Measurements from ENCODE around the gene SRRD. TPM values are rescaled to one million over a fixed set of nuclear protein-coding genes. Genes with fewer than 3 reads are reported as not detected.
"Not testable (repeated sequence)": the region's sequence is repeated elsewhere in the genome, so short reads cannot be mapped to it uniquely, and the experiment has no call there.

Gene SRRD, protein sequence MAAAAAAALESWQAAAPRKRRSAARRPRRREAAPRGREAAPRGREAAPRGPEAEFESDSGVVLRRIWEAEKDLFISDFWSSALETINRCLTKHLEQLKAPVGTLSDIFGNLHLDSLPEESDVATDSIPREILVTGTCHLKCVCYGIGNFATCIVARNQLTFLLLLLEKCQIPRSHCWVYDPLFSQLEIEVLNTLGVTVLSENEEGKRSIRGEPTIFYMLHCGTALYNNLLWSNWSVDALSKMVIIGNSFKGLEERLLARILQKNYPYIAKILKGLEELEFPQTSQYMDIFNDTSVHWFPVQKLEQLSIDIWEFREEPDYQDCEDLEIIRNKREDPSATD
- 19.2 and 24.1 TPM in 2 replicates for total RNA-seq (2014; rRNA removed; shearing (Covaris generic))

DNA sequence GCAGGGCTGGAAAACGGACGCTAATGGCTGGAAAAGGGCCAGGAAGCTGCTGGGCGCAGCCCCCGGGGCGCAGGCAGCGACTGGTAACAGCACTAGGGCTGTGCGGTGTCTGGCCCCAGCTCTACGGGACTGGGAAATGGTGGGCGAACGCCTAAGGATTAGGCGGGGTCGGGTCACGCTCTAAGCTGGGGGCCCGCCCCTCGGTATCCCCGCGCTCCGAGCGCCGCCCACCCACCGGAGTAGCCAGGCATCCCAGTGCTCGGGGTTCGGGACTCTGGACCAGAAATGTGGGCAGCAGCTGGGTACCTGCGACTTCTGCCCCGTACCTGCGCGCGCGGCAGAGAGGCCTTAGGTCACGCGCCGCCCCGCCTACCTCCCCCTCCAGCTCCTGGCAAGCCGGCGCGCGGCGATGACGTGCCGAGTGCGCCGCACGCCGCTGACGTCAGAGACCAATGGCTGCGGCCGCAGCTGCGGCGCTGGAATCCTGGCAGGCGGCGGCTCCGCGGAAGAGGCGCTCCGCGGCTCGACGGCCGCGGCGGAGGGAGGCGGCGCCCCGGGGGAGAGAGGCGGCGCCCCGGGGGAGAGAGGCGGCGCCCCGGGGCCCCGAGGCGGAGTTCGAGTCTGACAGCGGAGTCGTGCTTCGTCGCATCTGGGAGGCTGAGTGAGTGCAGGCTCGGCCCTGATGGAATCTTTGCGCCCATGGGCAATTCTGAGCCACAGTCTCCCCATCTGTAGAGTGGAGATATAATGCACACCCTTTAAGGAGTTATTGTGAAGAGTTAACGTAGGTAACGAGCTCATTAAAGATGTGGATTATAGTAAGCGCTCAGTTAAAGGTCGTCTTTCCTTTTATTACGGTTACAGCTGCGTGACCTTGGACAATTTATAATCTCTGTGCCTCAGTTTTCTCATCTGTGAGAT lies at the start of gene SRRD, which contains the start of gene HPS4:
TSS of gene SRRD (plus strand) at position 439 of the 921 bp plus-strand sequence. CDS start at position 453, 14 bp downstream.
TSS of gene HPS4 (minus strand) at position 345 of the 921 bp plus-strand sequence. CDS start 2,021 bp downstream, outside the sequence.
- DNase-seq (ENCODE audit: low spot score), result peak; percentile 56

DNA sequence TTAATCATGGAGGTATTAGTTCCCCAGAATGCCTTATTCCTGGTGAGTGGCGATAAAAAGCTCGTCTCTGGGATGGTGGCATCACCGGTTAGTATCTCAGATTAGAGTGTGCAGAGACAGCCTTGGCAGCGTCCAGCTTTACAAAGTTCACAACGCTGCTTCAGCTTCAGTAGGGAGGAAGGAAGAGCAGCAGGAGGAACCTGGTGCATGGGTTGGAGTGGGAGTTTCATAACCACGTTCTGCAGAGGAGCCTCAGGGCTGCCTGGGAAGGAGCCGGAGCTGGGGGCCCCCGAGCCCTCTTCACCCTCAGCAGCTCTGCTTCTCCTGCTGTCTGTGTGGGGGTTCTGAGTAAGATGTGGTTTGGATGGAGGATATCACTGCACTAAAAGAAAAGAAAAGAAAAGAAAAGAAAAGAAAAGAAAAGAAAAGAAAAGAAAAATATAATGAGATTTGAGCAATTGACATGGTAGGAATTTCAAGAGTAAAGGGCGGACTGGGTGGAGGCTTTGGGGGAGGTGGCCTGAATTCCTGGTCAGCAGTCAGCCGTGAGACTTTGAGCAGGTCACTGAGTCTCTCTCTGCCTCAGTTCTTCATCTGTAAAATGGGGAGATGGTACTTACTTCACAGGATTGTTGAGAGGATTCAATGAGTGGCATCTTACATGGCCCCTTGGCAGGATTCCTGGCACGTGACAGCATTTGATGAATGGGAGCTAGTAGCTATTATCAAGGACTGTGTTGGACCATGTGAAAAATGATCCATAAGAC lies 48.2 kb upstream of the SRRD start:
- no peak for DNase-seq (ENCODE audit: low spot score)

DNA sequence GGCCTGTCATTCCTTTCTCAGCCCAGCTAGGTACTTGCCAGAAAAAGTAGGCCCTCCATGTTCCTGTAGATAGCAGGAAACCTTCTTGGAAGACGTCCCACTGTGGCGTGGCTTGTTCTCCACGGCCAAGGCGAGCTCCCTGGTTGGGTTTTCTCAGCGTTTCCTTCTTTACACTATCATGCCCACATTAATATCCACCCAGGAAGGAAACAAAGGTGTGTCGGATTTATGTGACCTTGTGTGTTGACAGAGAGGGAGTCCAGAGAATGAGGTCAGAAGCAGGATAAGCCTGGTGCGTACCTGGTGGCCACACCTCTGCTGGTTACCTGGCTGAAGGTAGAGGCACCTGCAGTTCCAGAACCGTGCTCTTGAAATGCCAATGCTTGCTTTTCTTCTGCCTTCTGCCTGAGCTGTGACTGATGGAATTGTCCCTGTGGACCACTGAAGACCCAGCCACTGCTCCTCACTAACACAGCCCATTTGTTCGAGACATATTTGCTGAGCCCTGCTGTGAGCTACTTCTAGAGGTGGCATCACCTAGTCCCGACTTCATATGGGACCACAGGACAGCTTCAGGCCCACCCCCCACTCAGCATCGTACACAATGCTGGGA lies 46.7 kb upstream of the SRRD start:
- no peak for DNase-seq (ENCODE audit: low spot score)

DNA sequence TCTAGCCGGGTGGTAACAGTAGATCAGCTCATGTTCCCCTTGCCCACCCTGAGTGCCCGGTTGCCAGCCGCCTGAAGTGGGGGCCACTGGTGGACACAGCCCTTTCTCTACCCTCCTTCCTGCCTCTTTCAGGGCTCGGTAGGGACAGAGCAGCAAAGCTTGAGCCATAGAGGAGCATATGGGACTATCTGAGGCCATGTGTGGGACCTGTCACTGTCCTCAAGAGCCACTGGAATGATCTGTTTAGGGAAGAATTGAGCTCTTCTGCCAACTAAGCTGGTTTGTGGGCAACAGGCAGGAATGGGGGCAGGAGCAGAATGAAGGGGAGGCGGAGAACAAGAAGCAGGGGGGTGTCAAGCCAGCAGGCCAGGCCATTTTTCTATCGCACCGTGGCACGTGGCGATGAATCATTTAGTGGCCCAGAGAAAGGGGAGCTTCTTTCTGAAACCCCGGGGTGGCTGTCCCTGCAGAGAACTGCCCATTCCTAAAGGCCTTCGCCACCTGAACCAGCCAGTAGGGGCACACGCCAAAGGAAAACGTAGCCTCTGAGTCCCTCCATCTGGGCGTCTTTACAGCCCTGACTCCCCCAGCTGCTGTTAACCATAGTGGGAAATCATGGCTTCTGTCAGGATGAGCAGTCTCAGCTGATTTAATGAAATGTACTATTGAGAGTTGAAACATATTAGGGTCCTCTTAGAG lies 45.8 kb upstream of the SRRD start:
- no peak for DNase-seq (ENCODE audit: low spot score)

DNA sequence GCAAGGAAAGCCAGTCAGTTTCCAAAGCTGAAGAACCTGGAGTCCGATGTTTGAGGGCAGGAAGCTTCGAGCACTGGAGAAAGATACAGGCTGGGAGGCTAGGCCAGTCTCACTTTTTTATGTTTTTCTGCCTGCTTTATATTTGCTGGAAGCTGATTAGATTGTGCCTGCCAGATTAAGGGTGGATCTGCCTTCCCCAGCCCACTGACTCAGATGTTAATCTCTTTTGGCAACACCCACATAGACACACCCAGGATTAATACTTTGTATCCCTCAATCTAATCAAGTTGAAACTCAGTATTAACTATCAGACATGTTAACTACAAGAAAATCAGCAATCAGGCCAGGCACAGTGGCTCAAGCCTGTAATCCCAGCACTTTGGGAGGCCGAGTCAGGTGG lies 44.9 kb upstream of the SRRD start:
- DNase-seq (ENCODE audit: low spot score), result not testable (repeated sequence)

DNA sequence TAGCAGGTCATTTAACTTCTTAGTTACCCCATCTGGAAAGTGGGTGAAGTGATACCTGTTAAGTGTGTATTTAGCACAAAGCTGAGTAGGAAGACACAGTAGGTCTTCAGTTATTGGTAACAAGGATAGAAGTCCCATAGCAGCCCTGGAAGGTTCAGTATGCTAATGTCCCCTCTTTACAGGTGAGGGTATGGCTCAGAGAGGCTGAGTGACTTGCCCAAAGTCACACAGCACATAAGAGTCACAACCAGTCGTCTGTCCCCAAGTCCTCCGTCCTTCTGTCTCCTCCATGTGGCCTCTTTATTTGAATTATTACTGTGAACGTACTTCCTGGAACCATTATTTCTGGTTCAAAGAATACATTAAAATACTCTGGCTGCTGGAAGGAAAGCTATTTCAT lies 44.1 kb upstream of the SRRD start:
- no peak for DNase-seq (ENCODE audit: low spot score)

DNA sequence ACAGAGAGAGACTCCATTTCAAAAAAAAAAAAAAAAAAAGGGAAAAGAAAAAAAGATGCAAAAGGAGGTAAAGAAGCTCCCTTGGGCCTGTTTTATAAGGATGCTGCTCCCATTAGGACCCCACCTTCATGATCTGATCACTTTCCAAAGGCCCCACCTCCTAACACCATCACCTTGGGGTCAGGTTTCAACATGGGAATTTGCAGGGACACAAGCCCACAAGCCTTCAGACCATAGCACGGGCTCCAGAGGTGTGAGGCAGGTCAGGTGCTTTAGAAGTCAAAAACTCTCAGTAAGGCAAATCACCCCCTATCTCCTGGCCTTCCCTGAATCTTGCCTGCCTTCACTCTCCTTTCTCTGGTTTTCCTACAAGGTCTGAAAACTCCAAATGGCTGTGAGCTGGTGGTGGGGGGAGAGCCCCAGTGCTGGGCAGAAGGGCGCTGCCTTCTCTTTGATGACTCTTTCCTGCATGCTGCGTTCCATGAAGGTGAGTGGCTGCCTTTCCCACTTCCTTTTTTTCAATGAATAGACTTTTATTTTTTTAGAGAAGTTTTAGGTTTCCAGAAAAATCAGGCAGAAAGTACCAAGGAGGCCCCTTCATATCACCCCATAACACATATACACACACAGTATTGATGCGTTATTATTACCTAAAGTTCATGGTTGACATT lies 41.5 kb upstream of the SRRD start:
- DNase-seq (ENCODE audit: low spot score), result no peak

DNA sequence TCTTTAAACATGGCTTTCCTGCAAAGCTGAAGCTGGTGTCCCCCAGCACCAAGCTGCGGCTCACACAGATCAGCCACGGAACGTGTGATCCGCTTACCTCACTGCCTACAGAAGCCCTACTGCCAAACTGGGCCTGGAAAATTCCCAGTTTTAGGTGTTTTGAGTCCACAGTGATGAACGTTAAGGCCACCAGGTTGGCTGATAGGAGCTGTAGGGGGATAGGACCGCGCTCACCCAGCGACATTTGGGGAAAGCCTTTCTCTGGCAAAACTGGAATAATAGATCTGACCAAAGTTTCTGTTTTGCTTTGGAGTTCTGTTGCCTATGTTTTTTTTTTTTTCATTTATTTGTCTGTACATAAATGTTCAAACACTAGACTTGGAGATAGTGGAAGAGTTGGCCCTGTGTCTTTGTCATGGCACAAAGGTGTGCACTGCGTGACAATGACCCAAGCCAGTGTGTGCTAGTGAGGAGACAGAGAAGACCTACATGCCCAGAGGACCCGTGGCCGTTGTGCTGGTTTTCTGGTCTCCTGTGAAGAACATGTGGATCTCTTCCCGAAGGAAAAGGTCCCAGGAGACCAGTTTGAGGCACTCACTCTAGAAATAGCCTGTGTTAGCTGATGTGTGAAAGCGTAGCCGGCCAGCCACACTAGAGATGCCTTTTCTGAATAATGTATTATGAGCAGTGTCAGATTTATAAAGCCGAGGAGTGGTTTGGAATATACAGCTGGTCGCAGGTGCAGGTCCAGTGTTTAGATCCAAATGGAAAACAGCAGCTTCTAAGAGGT lies 39.6 kb upstream of the SRRD start:
- DNase-seq (ENCODE audit: low spot score), result no peak

DNA sequence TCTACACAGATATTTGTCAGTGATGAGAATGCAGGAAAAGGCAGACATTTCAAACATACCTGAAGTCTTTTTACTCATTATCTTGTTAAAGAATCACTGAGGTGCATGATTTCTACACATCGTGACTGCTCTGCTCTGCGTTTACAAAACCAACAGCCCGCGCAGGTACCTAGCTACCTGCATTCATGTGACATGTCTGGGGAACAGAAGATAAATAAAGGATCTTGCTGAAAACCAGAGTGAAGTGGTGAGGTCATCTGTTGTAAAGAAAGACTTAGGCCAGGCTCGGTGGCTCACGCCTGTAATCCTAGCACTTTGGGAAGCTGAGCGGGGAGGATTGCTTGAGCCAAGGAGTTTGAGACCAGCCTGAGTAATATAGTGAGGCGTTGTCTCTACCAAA lies 38.9 kb upstream of the SRRD start:
- DNase-seq (ENCODE audit: low spot score), result no peak

DNA sequence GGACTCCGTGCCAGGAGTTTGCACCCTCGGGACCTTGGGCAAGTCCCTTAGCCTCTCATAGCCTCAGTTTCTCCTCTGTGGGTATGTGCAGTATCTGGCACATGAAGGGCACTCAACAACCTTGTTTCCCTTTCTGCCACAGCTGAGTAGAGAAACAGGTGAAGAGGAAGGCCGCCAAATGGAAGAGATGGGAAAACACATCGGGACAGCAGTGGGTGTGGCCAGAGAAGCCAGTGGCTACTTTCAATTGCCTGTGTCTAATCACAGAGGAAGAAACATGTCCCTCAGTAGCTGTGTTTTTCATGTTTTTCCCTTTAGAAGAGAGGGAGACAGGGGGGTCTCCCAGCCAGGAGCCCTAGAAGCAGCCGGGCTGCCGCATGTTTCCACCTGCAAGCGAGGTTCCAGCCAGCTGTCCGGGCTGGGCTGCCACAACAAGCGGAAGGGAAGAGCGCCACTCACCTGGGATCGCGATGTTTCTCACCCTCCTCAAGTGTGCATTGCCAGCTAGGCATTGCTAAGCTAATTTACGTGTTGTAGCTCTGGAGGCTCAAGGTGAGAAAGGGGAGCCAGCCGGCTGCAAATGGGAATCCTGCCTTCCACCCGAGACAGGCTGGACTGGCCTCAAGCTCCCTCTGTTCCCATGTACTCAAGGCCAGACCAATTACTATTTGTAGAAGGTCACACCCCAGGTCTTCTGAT lies 38.0 kb upstream of the SRRD start:
- no peak for DNase-seq (ENCODE audit: low spot score)

DNA sequence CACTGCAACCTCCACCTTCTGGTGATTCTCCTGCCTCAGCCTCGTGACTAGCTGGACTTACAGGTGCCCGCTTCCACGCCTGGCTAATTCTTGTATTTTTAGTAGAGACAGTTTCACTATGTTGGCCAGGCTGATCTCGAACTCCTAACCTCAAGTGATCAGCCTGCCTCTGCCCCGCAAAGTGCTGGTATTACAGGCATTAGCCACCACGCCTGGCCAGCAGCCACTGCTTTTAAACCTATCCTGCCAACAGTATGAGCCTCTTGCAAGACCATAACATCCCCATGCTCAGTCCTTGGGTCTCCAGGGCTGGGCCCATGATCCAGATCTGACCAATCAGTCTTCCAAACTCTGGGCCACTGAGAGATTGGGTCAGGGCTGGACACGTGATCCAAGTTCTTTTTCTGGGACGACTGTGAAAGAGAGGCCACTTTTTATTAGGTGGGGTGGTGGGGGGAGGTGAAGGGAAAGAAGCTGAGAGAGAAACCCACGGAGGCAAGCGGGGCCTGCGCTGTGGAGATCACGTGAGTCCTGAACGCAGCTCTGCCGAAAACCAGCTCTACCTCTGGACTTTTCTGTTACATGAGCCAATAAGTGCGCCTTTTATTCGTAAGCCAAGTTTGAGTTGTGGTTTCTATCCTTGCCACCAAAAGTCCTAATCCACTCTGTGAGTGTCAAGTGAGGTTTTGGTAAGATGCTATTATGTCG lies 36.7 kb upstream of the SRRD start:
- no peak for DNase-seq (ENCODE audit: low spot score)

DNA sequence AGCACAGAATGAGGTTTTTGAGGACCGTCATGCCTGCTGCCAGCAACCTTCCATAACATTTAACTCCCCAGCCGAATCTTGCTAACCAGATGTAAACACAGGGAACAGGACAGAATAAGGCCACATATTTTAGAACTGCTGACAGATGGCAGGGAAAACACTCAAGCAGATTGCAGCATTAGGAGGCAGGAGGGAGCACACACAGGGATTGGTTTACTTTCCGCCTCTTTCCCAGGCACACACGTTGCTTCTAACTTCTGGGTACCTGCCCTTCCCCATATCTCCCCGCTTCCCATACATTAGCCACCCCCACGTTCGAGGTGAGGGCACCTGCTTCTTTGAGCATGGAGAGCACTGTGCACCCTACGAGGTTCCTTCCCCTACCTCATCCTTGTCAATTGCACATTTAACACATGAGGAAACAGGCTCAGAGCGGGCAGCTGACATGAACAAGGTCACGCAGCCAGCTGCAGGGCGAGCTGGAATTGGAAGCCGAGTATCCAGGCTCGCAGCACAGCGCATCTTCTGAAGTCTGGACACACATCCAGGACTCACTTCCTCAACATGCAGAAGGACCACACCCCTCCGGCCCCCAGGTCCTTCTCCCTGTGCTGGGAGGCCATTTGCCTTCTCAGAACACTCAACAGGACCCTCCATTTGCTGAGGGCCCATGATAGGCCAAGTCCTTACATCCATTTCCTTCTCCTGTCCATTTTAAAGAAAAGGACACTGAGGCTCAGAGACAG lies 35.9 kb upstream of the SRRD start:
- no peak for DNase-seq (ENCODE audit: low spot score)

DNA sequence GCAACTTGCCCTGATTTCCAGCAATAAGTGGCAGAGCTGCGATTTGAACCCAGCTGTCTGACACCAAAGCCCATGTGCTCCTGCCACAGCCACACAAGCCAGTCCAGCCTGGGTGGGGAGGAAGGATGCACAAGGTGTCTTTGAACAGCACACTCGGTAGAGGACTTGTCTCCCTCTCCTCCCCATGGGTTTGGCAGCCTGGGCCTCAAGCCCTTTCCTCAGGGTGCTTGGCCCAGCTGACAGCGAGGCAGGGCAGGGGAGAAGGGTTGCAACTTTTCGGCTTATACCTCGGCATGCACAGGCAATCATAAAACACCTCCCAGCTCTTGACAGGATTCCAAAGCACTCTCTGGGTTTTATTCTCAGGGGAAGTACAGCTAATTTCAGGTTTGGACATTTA lies 35.3 kb upstream of the SRRD start:
- DNase-seq (ENCODE audit: low spot score), result no peak

DNA sequence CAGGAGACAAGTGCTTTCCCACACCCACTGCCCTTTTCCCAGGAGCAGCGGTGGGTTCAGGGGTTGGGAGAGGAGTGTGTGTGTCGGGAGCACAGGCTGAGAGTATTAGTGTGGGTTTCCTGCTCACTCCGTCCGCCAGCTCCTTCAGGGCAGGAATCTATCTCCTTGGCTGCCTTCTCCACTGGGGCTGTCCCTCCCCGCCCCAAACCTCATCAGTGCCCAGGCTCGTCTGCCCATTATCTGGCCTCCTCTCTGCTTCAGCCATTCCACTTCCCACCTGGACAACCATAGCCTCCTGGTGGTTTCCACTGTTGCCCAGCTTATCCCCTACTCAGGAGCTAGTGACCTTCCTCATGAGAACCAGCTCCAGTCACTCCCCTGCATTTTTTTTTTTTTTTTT lies 34.7 kb upstream of the SRRD start:
- DNase-seq (ENCODE audit: low spot score), result no peak

DNA sequence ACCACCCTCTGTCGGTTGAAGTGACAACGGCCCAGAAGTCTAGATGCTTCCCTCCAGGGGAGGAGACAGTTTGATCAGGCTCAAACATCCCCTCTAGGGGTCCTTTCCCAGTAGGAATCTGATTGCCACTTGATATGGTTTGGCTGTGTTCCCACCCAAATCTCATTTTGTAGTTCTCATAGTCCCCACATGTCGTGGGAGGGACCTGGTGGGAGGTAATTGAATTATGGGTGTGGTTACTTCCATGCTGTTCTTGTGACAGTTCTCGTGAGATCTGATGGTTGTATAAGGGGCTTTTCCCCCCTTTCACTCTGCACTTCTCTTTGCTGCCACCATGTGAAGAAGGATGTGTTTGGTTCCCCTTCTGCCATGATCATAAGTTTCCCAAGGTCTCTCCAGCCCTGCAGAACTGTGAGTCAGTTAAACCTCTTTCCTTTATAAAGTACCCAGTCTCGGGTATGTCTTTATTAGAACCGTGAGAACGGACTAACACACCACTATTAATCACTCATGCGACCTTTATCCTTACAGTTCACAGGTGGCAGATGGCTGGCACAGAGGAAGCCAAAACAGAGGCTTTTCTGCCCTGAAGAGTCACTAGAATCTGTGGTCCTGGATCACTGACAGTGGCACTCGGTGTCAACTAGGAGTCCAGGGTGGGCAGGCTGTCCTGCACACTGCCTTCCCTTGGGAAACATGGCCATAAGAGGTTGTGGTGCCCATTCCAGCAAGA lies 33.1 kb upstream of the SRRD start:
- DNase-seq (ENCODE audit: low spot score), result no peak

DNA sequence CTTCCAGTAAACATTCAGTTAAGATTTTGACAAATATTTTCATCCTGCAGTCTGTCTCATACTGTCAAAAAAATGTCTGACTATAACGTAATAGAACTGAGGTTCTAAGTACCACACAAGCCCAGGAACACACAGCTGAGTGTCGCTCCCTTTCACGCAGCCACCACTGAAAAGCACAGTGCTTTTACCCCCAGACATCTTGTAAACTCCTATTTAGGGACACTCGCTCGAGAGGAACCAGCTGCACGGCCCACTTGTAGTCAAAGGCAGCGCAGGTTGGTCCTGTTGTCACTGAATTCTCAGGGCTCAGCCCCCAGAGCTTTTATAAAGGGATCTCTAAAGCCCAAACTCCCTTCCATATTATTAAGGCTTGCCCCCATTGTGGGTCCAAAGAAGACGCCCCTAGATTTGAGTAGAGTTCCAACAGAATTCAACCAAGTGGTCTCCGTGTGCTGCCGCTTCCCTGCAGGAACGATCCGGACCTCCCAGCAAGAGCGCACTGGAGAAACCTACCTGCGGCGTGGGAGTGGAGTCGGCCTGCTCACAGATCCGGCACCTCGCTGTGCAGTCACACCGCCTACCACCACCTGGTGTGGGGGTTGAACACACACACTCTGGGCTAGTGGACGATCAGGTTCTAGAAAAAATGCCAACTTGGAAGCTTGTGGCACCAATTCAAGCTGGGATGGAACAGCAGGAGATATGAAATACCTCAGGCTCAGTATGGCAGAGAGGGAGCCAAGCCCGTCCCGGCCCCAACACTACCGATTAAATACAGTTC lies 31.3 kb upstream of the SRRD start:
- DNase-seq (ENCODE audit: low spot score), result no peak
